SIG-M5 treated with dmso at 0.1 percent for 504 hours (cell line): ENCODE measurements around the gene CADPS2.

ENCODE experiments used
- DNase-seq: peaks from one replicate; lab custom pipeline; 2025; ENCODE audit not compliant: unreplicated experiment; lab: John Stamatoyannopoulos, UW

CADPS2 gene

DNA sequence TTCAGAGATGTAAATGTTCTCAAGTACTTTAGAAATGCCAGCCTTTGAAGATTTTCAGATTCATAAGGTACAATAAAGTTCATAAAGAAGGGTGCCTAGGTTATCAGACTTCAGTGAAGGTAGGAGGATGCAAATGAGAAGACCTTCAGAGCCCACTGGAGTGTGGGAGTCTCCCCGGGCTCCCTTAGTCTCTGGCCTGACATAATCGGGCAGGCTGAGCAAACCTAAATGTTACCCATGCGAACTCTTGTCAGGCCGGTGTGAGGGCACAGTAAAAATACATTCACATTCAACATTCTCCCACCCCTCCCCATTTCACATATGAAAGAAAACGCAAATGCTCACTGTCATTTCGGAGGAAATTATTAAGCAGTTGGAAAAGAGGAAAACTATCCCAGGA, 479.1 kb downstream of the CADPS2 start:
- DNase-seq, result no peak

DNA sequence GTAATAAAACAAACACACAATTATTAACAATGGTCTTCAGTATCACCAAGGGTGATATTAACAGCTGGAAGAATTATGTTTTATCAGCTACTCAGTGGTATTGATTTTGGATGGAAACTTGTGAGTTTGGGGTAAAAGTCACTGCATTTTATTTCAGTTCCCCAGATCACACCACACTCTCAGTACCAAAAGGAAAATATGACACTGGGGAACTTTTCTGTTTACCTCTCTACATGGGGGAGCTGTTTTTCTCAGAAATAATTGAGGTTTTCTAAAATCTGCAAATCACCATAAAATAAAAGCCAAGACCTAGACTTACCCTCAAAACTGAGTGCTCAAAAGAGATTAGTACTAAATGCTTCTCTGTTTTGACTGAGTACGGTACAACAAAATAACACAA, 483.1 kb downstream of the CADPS2 start:
- DNase-seq, result no peak

DNA sequence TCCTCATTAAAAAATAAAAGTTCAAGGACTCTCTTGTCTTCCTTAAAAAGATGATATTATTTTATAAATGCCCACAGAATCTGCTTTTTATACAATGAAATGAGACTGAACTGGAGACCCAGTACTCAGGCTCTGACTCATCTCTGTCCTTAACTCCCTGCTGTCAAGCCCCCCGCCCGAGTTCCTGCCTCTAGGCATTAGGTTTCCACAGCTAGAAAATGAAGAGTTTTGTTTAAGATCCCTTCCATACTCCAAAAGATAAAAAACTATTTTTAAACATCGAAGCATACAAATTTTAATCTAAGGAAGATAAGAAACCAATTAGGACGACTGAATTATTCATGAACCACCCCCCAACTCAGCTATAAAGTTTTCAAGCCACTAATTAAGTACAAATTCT, 484.0 kb downstream of the CADPS2 start:
- DNase-seq, result no peak

- no peak for DNase-seq
Observed at GRCh38 chr7:122397381-122397780, 488.9 kb downstream of the CADPS2 start.

GRCh38 chr7:122394512-122394911, 491.7 kb downstream of the CADPS2 start:
- DNase-seq, result no peak

DNA sequence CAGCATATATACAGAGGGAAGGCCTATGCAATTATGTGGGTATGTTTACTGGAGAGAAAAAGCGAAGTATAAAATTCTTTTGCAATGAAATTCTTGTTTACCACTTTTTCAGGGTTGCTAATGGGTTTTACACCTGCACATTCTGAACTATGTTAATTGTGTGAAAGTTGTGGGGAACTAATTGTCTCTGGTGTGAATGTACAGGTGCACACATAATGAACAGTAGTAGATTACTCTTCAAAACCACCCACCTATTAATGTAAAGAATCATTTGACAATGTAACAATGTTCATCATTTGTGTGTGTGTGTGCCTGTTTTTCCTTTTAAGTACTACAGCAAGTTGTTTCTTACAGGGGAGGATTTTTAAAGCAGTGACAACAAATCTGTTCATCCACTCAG, 501.7 kb downstream of the CADPS2 start:
- DNase-seq, result no peak

- no peak for DNase-seq
Observed at GRCh38 chr7:122383934-122384333, 502.3 kb downstream of the CADPS2 start.

DNA sequence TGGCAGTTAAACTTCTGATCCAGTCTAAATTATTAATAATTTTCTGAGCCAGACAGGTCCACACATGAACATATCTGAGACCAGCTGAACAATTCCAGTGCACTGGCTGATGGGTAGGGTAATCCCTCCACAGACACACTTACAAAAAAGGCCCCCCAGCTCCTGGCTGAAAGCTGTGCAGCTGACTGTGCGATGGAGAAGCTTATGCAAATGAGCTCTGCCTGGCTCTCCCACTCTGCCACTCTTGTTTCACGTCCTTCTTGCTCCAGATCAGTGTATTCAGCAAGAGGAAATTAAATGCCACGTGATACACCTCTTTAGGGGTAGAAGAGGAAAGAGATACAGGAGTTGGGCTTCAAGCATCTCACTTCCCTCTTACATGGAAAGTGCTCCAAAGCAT, 505.3 kb downstream of the CADPS2 start:
- DNase-seq, result no peak

GRCh38 chr7:122379491-122379890, 506.8 kb downstream of the CADPS2 start:
- no peak for DNase-seq

DNA sequence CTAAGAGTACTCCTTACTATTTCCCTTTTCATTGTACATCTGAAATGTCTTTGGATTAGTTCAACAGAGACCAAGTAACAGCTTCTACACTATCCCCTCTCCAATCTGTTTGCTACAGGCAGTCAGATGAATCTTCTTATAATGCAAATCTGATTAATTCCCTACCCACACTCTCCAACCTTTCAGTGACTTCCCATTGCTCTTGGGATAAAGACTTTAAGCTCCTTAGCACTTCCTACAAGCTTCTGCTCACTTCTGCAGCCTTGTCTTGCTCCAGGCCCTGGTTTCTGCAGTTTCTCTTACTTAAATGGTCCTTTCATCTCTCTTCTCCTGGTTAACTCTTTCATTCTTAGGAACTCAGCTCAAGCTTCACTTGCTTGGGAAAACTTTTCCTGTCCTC, 516.5 kb downstream of the CADPS2 start:
- DNase-seq, result no peak

DNA sequence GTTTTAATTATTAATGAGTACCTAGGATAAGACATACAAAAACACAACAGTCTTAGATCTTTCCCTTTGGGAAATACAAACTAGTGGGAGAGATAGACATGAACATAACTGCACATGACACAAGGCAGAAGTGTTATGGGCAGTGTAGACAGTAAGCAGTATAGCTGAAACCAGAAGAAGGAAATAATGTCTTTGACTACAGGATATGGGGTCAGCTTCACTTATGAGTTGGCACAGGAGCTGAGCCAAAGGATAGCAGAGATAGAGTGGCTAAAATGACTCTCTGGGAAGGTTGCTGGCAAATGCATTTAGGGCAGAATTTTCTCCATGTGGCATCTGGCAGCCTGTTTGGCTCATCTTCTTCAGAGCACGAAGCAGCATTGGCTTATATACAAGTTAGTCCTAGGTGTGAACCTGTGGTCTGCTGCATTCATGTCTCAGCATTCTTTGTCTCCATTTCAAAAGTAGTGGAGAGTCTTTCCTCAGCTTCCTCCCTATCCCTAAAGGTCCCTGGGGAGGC, 521.4 kb downstream of the CADPS2 start:
- DNase-seq, result no peak

- DNase-seq, result no peak
Observed at GRCh38 chr7:122363144-122363543, 523.1 kb downstream of the CADPS2 start.

DNA sequence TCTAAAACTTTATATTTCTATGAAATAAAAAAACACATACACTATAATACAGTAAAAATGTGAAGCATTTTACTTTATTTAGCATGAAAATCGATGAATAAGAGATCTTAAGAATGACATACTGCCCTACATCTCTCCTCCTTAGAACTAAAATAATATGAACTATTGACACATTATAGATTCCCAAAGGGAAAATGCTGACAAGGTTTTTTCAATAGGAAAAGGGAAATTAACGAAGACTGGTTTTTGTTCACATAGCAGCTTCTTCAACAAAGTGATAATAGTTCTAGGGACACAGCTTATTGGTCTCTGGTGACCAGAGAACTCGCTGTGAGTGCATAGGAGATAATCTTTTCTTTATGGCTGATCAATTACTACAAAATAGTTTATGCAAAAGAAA, 523.8 kb downstream of the CADPS2 start:
- no peak for DNase-seq

DNA sequence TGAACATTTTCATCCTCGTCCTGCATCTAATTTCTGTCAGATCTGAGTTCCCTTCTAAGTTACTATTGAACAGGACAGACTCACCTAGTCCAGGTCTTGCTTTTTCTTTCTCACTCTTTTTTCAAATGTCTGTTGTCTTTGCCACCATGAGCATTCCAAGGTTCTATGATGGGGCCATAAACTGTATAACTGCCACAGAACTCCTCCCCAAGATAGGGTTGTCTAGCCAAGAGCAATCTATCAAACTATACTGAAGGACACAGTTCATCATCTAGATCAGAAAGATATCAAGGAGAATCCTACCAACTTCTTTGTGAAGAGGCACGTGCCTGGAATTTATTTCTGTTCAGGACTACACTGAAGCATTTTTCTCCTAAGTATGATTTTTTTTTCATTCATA, 531.6 kb downstream of the CADPS2 start:
- DNase-seq, result no peak

- DNase-seq, result no peak
Observed at GRCh38 chr7:122352454-122352853, 533.8 kb downstream of the CADPS2 start.

GRCh38 chr7:122350701-122351100, 535.6 kb downstream of the CADPS2 start:
- no peak for DNase-seq

- DNase-seq, result no peak
Observed at GRCh38 chr7:122344303-122344620, 542.0 kb downstream of the CADPS2 start.

GRCh38 chr7:122343601-122344302, 542.5 kb downstream of the CADPS2 start:
- no peak for DNase-seq

DNA sequence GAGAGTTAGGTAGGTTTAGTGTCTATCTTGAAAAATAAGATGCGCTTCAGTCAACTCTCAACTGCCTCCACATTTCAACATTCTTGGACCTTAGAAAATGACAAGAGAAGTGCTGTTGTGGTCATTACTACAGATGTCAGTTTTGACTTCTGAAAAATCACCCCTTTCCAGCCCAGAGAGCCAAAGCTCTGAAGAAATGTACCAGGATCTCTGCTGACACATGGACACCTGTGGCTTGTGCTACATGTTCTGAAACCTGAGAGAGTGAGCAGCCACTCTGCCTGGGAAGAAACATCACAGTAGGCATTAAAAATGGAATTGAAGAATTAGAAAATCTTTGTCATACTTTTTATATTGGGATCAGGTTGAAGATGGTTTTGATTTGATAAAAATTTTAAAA, 545.8 kb downstream of the CADPS2 start:
- DNase-seq, result no peak

- DNase-seq, result no peak
Observed at GRCh38 chr7:122339145-122339904, 546.9 kb downstream of the CADPS2 start.

DNA sequence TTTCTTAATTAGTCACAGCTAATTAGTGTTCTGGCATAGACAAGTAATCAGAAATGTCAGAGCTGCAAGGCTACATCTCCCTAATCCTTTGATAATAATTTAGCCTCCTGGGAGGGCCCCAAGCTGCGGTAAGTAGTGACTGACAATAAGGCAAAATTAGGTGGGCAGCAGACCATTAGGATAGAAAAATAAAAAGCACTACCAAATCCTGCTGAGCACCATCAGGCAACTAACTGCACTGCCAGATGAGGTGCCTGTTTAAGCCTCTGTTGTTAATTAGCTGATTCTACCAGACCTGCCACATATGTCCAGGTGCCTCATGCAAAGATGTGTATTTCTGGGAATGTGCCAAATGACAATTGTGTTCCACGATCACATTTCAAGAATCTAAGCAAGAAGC, 549.2 kb downstream of the CADPS2 start:
- no peak for DNase-seq

GRCh38 chr7:122329145-122329802, 557.0 kb downstream of the CADPS2 start:
- no peak for DNase-seq
